Colonic mucosa (tissue), 4 donors: ENCODE results near the gene TMEM63B. TPM values are rescaled to one million over a fixed set of nuclear protein-coding genes. Genes with fewer than 3 reads are reported as not detected.

Experiments
- DNase-seq: peaks from one replicate; pipeline ENCODE4 v3.0.0-alpha.2; 2020
- H3K27ac ChIP-seq: fragments of 200-600 bp; one replicate; pipeline ENCODE4 v1.8.0; 2021
- H3K27me3 ChIP-seq: fragments of 200-600 bp; one replicate; pipeline ENCODE4 v1.8.0; 2021
- H3K36me3 ChIP-seq: fragments of 200-600 bp; one replicate; pipeline ENCODE4 v1.8.0; 2021
- H3K4me1 ChIP-seq: fragments of 200-600 bp; one replicate; pipeline ENCODE4 v1.8.0; 2021; ENCODE audit warnings: mild to moderate bottlenecking
- H3K4me3 ChIP-seq: fragments of 200-600 bp; one replicate; pipeline ENCODE4 v1.8.0; 2021
- H3K9ac ChIP-seq, 2 donors: one replicate each; pipeline ENCODE4 v1.7.0; 2013; ENCODE audit warnings: control low read depth in 2 of 2, low read depth in 2 of 2, low read length in 2 of 2
- H3K9me3 ChIP-seq: fragments of 200-600 bp; one replicate; pipeline ENCODE4 v1.8.0; 2021
- CTCF ChIP-seq: fragments of 200-600 bp; IDR thresholded peaks from one replicate; pipeline ENCODE4 v1.8.0; 2022; ENCODE audit warnings: antibody characterized with exemption, mild to moderate bottlenecking
- intact Hi-C: fragments of 100-400 bp; cut with DNase I; formaldehyde crosslinking; loops from one replicate; pipeline ENCODE4 v1.14.1; 2022
- total RNA-seq, 2 donors: library from RNA; stranded (reverse); fragmentation: NEBNext Ultra II Directional in 1 of 2; extraction: Animal tissue kit (Norgen Biotek cat#: 25700) in 1 of 2; gene quantifications; one replicate each; pipeline ENCODE4 v1.2.1, GENCODE V29; 2021
- donor health status: healthy.
- donor health status: DM: no; HTN: no; CAD: no.
- donor health status: DM: no; HTN: no; CAD: no.

The TMEM63B gene
- 10 to 100 TPM; 74.3 to 95.3 TPM for total RNA-seq

GRCh38 chr6:44127186-44128019 is at the start of gene TMEM63B, which contains the start of gene MRPL14:
Gene TMEM63B, plus strand, starts transcription at chr6:44127554. Its CDS starts 7,031 bp downstream, at chr6:44134585.
Gene MRPL14, minus strand, starts transcription at chr6:44127452. Its CDS starts 10,841 bp downstream, at chr6:44116611.
- peak within 1 kb of the TSS; percentile 81 to 90 for H3K9ac ChIP-seq
- intact Hi-C loops, result no loop called here

DNA sequence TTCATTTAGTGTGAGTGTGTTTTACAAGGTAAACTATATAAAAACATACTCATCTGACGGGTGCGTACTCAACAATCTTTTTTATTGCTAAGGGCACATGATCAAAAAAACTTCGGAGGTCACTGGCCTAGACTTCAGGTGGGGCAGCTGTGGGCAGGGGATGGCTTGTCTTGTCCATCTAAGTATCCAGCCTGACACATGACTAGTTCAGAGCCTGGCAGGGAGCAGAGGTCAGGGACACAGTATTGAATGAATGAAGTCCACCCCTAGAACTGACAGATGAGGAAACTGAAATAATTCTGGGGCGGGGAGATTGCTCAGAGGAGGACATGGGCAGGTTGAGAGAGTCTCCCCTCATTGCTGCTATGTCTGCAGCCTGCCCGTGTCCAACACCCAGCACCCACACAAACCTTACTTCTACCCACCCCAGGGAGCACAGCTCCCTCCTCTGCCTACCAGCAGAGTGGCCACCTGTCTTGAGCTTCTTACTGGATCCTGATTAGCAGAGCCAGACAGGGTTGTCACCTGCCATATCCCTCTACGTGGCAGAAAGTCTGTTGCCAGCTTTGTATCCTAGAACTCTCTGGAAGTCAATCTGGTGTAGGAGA is 49.0 kb upstream of the TMEM63B start:
- no peak for DNase-seq
- Histone ChIP-seq H3K4me3 (no peak overlapping the region), H3K4me1 (peaks cover 19% of the 10 kb centered on the region), H3K9me3 (no peaks in the 10 kb centered on the region), H3K27ac (peak overlapping the region; percentile 20), H3K9ac (no peak overlapping the region), H3K36me3 (no peaks in the 10 kb centered on the region), H3K27me3 (no peaks in the 10 kb centered on the region)
- TF ChIP-seq CTCF, result no peak
- intact Hi-C loops, result loop anchor here (2.0 kb wide), 3 partner anchors 310 to 470 kb away; no protein-coding TSS in a partner anchor

More at GRCh38 chr6:44127186-44128019, at the start of gene TMEM63B, which contains the start of gene MRPL14:
- peak within 1 kb of the TSS; percentile 96 for H3K27ac ChIP-seq
- H3K9me3 ChIP-seq, result no peaks in the 10 kb centered on the region
- no peaks in the 10 kb centered on the region for H3K27me3 ChIP-seq
- H3K36me3 ChIP-seq, result no peaks in the 10 kb centered on the region
- H3K4me3 ChIP-seq, result peak within 1 kb of the TSS; percentile 97
- no peak for TF ChIP-seq CTCF
- DNase-seq, result peak; percentile 88
- H3K4me1 ChIP-seq, result peaks cover 24% of the 10 kb centered on the region

DNA sequence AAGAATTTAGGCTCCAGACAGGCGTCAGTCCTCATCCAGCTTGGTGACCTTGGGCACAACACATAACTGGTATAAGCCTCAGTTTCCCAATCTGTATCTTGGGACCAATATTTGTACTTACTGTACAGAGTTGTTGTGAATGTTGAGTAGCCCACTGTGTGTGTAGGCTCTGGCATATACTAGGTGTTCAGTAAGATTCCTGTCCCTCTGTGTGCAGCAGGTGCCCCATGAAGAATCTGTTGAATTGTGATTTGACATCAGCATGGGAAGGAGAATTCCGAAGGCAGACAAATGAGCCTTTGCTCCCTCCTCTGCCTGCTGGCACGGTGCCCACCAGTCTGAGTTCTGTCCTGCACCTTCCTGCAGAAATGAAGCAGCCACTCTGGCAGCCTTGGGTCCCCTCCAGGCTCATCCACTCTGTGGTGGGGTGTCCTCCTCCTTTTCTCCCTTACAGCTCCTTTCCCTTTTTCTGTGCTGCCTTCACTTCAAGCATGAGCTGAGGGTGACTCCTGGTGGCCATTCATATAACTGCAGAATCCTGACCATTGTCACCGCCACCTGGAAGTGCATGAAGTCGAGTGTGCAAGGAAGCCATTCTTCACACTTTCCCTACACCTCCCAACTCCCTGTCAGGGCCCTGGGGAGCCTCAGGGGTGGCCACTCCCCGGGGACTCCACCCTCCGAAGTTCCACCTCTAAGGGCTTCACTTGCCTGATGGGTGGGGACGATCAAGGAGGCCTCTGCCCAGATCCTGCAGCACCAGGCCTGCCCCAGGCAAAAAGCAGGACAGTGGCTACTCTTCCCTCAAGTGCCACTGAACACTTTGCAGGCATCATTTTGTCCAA is 48.3 kb upstream of the TMEM63B start:
- peak; percentile 89 for DNase-seq
- Histone ChIP-seq H3K27me3 (no peaks in the 10 kb centered on the region), H3K9ac (no peak overlapping the region), H3K4me1 (peaks cover 15% of the 10 kb centered on the region), H3K36me3 (no peaks in the 10 kb centered on the region), H3K27ac (no peak overlapping the region), H3K4me3 (no peak overlapping the region), H3K9me3 (no peaks in the 10 kb centered on the region)
- intact Hi-C loops, result loop anchor here (2.0 kb wide), 3 partner anchors 310 to 470 kb away; no protein-coding TSS in a partner anchor
- TF ChIP-seq CTCF, result peak; percentile 87

GRCh38 chr6:44079672-44080071 is 47.7 kb upstream of the TMEM63B start:
- intact Hi-C loops, result loop anchor here (2.0 kb wide), 3 partner anchors 311 to 471 kb away; no protein-coding TSS in a partner anchor
- no peak for TF ChIP-seq CTCF
- no peak overlapping the region for H3K9ac ChIP-seq
- no peaks in the 10 kb centered on the region for H3K9me3 ChIP-seq
- peaks cover 13% of the 10 kb centered on the region for H3K4me1 ChIP-seq
- no peaks in the 10 kb centered on the region for H3K36me3 ChIP-seq
- no peak overlapping the region for H3K27ac ChIP-seq
- H3K27me3 ChIP-seq, result no peaks in the 10 kb centered on the region
- H3K4me3 ChIP-seq, result no peak overlapping the region
- DNase-seq, result no peak
